HG03159 (cell line): Measurements from ENCODE around the gene HOXC13.

ENCODE experiments used
- ATAC-seq: cut with Tn5 transposase; IDR thresholded peaks from one replicate; pipeline ENCODE4 v1.9.1; 2021; ENCODE audit warnings: mild to moderate bottlenecking, moderate library complexity; ENCODE audit not compliant: unreplicated experiment

HOXC13 gene, protein sequence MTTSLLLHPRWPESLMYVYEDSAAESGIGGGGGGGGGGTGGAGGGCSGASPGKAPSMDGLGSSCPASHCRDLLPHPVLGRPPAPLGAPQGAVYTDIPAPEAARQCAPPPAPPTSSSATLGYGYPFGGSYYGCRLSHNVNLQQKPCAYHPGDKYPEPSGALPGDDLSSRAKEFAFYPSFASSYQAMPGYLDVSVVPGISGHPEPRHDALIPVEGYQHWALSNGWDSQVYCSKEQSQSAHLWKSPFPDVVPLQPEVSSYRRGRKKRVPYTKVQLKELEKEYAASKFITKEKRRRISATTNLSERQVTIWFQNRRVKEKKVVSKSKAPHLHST

GRCh38 chr12:53938326-53939140, at the start of gene HOXC13:
Gene HOXC13 (plus strand): TSS chr12:53938831. CDS start chr12:53938907, 76 bp downstream.
- no peak for ATAC-seq

DNA sequence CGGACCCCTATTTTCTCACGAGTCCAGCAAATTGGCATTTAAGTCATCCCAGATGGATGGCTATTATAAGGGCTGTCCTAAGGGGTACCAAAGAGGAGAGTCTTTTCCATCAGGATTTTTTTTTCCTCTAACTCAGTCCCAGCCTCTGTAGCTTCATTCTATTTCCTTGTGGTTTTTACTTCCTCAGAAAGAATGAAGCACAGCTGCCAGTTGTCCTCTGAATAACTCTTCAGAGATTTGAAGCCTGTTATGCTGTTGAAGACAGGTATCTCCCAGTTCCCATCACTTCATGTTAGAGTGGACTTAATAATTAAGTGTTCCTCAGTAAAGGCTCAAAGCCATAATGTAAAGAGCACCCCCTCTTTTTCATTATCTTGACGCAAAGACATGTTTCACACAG, 48.5 kb upstream of the HOXC13 start:
- ATAC-seq, result no peak

DNA sequence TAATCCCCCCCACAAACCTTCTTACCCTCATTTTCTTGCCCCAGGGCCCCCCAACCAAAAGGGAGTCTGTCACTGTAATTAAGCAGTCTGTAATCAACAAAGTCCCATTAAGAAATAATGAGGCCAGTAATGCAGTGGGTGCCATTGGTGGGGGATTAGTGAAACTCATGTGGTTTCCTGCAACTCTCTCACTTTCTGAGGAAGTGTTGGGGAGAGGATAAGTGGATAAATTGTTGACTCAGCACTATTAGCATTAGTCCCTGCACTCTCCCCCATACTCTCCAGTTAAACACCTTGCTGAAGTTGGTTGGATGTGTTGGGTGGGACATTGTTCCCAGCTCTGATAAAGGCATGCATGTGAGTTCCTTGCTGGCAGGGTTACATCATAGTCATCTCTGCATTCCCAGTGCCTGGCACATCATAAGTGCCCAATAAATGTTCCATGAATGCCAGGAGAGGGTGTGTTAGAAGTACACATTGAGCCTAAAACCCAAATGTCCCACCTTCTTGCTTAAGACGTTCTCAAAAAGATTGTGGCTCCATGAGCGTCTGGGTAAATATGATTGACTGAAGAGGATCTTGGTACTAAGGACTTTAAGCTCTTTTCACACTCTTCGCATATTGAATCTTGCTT, 45.8 kb upstream of the HOXC13 start:
- no peak for ATAC-seq

GRCh38 chr12:53899230-53899629, 39.4 kb upstream of the HOXC13 start:
- no peak for ATAC-seq

DNA sequence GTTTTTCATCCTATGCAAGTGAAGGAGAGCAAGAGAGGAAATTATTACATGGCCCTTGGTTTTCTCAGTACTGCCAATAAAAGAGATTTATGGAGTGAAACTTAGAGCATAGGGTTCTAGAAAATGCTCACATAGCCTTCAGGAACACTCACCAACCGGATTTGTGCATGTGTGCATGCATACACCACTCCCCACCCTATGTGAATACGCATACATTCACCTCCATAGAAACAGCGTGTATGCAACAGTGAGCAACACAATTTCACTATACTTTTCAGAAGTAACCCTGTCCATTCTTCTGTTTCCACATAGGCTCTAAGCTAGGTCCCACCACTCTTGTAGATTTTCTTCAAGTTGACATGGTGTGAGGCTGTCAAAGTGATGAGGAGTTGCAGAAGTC, 31.5 kb upstream of the HOXC13 start:
- no peak for ATAC-seq

DNA sequence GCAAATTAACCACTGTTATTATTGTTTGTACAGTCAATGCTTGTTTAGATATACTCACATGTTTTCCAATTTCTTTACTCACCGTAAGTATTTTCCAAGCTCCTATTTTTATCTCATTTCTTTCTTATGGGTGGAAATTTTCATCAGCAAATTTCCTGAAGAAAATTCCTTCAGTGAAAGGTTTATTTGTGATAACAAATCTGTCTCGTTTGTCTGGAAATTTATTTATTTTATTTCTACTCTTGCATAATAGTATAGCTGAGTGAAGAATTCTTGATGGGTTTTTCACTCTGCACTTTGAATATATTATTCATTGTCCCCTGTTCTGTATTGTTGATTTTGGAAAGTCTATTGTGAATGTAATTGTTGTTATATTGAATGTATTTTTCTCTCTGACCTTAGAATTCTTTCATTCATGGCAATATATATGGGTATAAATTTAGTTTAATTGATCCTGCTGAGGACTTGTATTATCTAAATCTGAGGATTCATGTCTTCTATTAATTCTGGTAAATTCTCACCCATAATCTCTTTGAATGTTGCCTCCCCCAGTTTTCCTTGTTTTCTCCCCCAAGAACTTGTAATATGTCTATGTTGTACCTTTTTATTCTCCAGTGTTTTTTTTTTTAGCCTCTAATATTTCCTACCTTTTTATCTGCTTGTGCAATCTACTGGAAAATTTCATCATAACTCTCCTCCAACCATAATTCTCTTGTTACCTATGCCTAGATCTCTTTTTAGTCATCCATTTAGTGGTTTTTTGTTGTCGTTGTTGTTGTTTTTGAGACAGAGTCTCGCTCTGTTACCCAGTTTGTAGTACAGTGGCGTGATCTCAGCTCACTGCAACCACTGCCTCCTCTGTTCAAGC, 21.6 kb upstream of the HOXC13 start:
- ATAC-seq, result no peak

DNA sequence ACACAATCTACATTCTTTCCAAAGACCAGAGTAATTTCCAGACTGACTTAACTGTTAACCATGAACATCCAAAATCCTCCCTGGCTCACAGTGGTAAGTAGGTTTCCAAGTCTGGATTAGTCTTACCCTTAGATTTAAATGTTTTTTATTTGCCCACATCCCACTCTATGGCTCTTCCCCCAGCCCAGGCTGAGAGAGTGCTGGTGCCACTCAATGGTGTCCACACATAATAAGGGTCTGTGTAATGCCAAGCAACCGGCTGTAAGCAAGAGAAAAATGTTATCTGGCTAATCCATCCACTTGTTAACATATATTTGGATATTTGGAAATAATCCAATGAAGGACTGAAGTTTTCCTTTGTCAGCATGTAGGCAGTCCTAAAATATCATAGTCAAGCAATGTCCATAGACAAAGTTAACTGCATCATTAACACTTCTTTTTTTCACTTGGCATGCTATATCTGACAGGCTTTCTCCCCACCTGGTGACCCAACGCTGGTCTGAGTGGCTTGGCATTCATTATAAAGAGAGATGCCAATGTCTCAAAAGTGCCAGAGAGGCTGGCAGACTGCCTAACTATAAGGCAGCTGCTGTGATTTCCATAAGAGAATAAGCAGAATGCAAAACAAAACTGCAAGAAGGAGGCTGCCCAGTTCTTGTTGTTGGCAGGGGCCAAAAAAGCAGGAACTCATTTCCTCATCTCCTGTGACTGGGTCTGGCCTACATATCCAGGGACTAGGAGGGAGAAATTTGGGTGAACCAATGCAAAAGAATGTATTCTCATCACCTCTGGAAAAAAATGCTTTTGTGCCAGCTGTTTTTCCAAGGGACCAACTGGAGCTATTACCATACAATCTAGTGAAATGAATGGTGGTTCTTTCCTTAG, 13.9 kb upstream of the HOXC13 start:
- no peak for ATAC-seq

- no peak for ATAC-seq
Observed at GRCh38 chr12:53927220-53928029, 11.2 kb upstream of the HOXC13 start.

DNA sequence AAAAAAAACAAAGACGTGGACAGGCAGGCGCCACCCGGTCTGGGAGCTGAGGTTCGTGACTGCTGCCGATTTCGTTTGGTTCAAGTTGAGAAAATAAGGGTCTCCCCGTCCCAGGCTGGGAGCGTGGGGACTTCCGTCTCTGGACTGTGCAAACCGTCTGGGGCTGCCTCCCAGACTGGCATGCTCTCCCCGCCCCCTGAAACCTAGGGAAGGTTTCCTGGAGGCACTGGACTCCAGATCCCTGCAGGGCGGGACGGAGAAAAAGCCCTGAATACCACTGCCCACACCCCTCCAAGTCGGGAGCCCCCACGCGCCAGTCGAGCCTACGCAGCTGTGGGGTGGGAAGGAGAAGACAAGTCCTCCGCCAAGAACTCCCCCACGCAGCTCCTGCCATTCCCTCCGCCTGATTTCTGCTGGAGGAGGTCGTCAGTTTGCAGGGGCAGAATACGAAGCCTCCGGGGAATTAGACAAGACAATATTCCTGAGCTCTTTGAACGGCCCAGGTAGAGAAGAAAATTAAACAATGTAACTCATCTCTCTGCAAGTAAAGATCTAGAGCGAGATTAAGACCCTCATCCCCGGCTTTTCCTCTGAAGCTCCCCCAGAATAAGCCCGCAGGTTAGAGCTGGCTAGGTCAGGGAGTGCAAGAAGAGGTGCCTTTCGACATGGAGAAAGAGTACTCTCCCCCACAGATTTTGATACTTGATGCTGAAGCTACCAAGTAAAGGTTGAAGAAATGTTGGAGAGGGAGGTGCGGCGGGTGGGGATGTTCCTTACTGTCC, 10.4 kb upstream of the HOXC13 start:
- ATAC-seq, result no peak

DNA sequence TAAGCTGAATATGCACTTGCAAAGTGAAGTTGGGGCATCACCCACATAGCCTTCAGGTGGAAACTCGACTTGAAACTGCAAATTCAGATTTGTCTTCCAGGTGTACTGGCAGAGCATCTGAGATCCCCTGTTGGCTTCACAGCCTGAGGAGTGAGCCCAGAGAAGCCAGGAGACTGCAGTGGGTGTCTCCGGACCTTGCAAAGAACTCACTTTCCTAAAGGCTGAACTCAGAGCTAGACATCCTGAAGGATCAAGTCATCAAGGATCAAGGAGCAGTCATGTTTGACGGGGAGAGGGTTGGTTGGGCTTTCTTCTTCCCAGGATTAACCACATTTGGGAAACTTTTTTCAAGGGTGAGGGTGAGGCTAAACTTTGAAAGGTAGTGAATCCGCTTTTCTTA, 9.1 kb upstream of the HOXC13 start:
- no peak for ATAC-seq

DNA sequence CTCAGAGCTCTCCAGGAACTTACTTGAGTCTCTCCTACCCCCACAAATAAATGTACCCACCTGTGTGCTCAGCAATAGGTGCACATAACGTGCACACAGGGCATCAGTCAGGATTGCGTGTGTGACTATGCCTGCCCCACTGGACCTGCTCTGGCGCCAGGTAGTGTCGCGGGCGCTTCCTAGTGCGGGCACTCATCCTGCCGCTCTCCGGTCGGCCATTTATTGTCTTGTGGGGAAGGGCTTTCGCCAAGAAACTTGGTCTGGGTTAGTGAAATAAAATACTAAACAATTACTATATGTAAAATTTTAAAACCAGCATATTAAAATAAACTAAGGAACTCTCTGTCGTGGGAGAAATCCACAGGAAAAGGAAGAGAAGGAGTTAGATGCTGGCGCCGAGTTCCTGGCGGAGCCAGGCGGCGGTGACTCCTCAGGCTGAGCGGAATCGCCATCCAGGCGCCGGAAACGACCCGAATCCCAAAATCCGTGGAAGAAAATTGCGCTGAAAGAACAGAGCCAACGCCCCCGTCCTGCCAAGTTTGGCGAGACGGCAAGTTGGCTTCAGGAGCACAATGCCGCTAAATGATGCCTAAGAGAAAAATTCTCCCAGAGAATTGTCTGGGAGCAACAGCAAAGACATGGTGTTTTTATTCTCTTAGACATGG, 7.9 kb upstream of the HOXC13 start:
- ATAC-seq, result no peak

- no peak for ATAC-seq
Observed at GRCh38 chr12:53931844-53932581, 6.6 kb upstream of the HOXC13 start.

DNA sequence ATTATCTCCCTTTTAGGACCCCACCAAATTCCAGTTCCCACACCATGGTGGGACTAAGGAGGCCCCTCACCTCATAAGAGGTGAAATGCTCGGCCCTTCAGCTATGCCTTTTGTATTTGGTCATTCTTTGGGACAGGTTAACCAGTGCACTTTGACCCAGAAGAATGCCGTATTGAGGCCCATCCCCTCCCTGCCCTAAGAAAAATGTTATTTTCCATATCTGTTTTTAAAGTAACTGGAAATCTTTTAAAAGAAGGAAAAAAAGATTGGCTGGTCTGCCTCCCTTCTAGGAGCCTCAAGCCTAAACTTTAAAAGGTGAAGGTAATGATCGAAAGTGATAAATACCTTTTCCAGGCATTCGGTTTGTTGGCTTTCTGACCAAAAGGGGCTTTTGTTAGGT, 5.7 kb upstream of the HOXC13 start:
- ATAC-seq, result no peak

DNA sequence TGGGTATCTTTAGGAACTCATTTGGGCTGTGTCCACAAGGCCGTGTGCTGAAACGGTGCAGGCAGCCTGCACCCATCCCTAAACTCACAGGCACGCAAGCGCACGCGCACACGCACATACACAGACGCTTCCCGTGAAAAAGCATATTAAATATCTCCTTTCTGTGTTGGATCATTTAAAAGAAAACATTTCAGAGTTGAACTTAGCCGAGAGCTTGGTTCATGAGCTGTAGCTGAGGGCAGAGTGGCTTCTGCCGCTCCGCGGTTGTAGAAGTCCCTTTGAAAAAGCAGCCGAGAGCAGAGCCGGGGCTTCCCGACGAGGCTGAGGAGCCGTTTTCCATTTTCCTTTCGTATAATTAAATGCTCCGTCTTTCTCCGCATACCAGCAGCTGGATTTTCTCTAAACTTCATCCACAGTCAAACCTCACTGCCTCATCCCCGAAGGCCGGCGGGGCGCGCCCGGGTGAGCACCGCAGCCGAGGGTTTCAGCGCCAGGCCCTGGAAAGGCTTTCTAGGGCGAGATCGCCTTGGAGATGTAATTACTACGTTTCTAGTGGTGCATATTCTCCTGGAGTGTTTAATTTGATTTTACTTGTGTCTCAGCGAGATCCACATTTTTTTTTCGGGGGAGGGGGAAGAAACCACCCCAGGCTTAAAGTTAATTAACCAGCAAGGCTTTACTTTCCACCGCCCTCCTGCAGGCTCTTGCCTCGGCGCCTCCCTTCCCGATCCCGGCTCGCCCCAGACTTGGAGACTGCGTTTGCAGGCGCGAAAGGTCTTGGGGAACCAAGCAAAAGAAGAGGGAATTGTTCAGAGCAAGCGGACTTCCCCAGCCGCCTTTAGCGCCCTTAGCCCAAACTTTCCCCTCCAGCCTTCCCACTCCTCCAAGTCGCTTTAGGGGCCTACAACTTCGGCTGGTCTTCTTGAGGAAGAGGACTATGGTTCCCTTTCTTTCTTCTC, 3.0 kb upstream of the HOXC13 start:
- ATAC-seq, result no peak

- ATAC-seq, result no peak
Observed at GRCh38 chr12:53937099-53937498, 1.5 kb upstream of the HOXC13 start.
